ENCODE results near the gene BLVRB. TPM values are rescaled to one million over a fixed set of nuclear protein-coding genes. Genes with fewer than 3 reads are reported as not detected.
A peak's percentile ranks its signal among the peaks of the same experiment; 100 is the strongest.

The BLVRB gene
- total and polyA plus RNA-seq, 10 of the 15 experiments (the other 5 are each of a cell fraction or from before 2014, with no cell fraction given), result 6.3 to 53.3 (median 27.8) TPM

- TF ChIP-seq MLLT1 (IDR thresholded peaks at IDR 0.05), result no peak
- TF ChIP-seq CHD1 (IDR thresholded peaks at IDR 0.05; ENCODE audit: low read depth, low read length), result no peak
- TF ChIP-seq TAF1 (IDR thresholded peaks at IDR 0.05; ENCODE audit: borderline replicate concordance, low read depth, low read length), result peak; percentile 51; the same call in 1 of the 2 replicates
- TF ChIP-seq HDGF (IDR thresholded peaks at IDR 0.05), result peak; percentile 62; the same call in 1 of the 2 replicates
- TF ChIP-seq ZZZ3 (IDR thresholded peaks at IDR 0.05; ENCODE audit: control insufficient read depth, insufficient read length, low read depth), result no peak
- TF ChIP-seq RB1 (IDR thresholded peaks at IDR 0.05; ENCODE audit: borderline replicate concordance), result peak; percentile 15; the same call in 1 of the 2 replicates
- TF ChIP-seq YY1 (IDR thresholded peaks at IDR 0.05; ENCODE audit: low read depth, low read length), result no peak; the same call in 1 of the 2 replicates
- TF ChIP-seq SMAD5 (IDR thresholded peaks at IDR 0.05; ENCODE audit: low read depth), result peak; percentile 50; the same call in 1 of the 2 replicates
- no peak for TF ChIP-seq JUNB (IDR thresholded peaks at IDR 0.05)
- TF ChIP-seq RELA (IDR thresholded peaks at IDR 0.05; ENCODE audit: borderline replicate concordance, partially characterized antibody), result peak; percentile 71
- no peak for TF ChIP-seq RAD21 (IDR thresholded peaks at IDR 0.05; ENCODE audit: insufficient read depth, low read depth, low read length)
- no peak for TF ChIP-seq MYB (IDR thresholded peaks at IDR 0.05; ENCODE audit: borderline replicate concordance, low read depth, low read length)
- TF ChIP-seq ZBTB33 (IDR thresholded peaks at IDR 0.05), result no peak
- no peak for TF ChIP-seq KDM1A (IDR thresholded peaks at IDR 0.05; ENCODE audit: borderline replicate concordance)
- TF ChIP-seq EP300 (IDR thresholded peaks at IDR 0.05; ENCODE audit: borderline replicate concordance in 1 of 2, control insufficient read depth in 1 of 2, low read depth in 2 of 2, low read length in 2 of 2), result peak in 1 of 2 experiments; percentile 38; a peak in 1 of 4 replicates
- TF ChIP-seq ZNF24 (IDR thresholded peaks at IDR 0.05), result no peak
- TF ChIP-seq NBN (IDR thresholded peaks at IDR 0.05), result peak; percentile 77; the same call in 1 of the 2 replicates
- TF ChIP-seq TBL1XR1 (IDR thresholded peaks at IDR 0.05; ENCODE audit: low read depth, low read length), result no peak
- TF ChIP-seq IRF4 (IDR thresholded peaks at IDR 0.05; ENCODE audit: low read depth, low read length), result no peak
- no peak for TF ChIP-seq MYC (IDR thresholded peaks at IDR 0.05; ENCODE audit: insufficient read depth, insufficient read length, insufficient replicate concordance, low read length, severe bottlenecking)
- TF ChIP-seq, protein P1, sequence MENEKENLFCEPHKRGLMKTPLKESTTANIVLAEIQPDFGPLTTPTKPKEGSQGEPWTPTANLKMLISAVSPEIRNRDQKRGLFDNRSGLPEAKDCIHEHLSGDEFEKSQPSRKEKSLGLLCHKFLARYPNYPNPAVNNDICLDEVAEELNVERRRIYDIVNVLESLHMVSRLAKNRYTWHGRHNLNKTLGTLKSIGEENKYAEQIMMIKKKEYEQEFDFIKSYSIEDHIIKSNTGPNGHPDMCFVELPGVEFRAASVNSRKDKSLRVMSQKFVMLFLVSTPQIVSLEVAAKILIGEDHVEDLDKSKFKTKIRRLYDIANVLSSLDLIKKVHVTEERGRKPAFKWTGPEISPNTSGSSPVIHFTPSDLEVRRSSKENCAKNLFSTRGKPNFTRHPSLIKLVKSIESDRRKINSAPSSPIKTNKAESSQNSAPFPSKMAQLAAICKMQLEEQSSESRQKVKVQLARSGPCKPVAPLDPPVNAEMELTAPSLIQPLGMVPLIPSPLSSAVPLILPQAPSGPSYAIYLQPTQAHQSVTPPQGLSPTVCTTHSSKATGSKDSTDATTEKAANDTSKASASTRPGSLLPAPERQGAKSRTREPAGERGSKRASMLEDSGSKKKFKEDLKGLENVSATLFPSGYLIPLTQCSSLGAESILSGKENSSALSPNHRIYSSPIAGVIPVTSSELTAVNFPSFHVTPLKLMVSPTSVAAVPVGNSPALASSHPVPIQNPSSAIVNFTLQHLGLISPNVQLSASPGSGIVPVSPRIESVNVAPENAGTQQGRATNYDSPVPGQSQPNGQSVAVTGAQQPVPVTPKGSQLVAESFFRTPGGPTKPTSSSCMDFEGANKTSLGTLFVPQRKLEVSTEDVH (IDR thresholded peaks at IDR 0.05; ENCODE audit: low read depth, partially characterized antibody), result no peak
- peak; percentile 94 for TF ChIP-seq BMI1 (IDR thresholded peaks at IDR 0.05; ENCODE audit: borderline replicate concordance)
- no peak for TF ChIP-seq CBX5 (IDR thresholded peaks at IDR 0.05; ENCODE audit: low read depth)
- no peak for TF ChIP-seq FOXM1 (IDR thresholded peaks at IDR 0.05; ENCODE audit: low read depth, low read length)
- TF ChIP-seq BCL11A (IDR thresholded peaks at IDR 0.05; ENCODE audit: low read depth, low read length), result no peak
- TF ChIP-seq LARP7 (IDR thresholded peaks at IDR 0.05), result 0 out of 2 replicates have a peak, but pooled peaks have one; percentile 67
Observed at GRCh38 chr19:40444000-40444824, 21.3 kb downstream of the BLVRB start, which contains the start of gene SERTAD3 (continued).

All from GM12878 (cell line).